HepG2 (cell line): ENCODE results near the gene CNPPD1. TPM values are rescaled to one million over a fixed set of nuclear protein-coding genes. Genes with fewer than 3 reads are reported as not detected.
A peak's percentile ranks its signal among the peaks of the same experiment; 100 is the strongest.

Experiments
- ADNP ChIP-seq: sonication (generic); formaldehyde crosslinking; IDR thresholded peaks from 2 replicates; pipeline ENCODE4 v1.4.0; 2020; ENCODE audit warnings: missing genetic modification reagents
- AGO1 ChIP-seq: fragments of 200-400 bp; formaldehyde crosslinking; IDR thresholded peaks from 2 replicates; pipeline ENCODE4 v1.6.1; 2017; ENCODE audit warnings: mild to moderate bottlenecking, low read depth, low read length, moderate library complexity; ENCODE audit not compliant: poor library complexity, severe bottlenecking
- ARHGAP35 ChIP-seq: sonication (generic); formaldehyde crosslinking; IDR thresholded peaks from 2 replicates; pipeline ENCODE4 v1.9.0; 2022; ENCODE audit warnings: mild to moderate bottlenecking, inconsistent platforms, moderate library complexity, missing genetic modification reagents, borderline replicate concordance
- CBFB ChIP-seq: sonication (generic); formaldehyde crosslinking; IDR thresholded peaks from 2 replicates; pipeline ENCODE4 v1.4.0; 2020; ENCODE audit warnings: missing genetic modification reagents
- CBX1 ChIP-seq: IDR thresholded peaks from one replicate; pipeline ENCODE4 v1.6.1; 2016; ENCODE audit warnings: antibody characterized with exemption, low read depth
- CBX2 ChIP-seq, 2 experiments: fragments of 200-600 bp in 1 of 2; sonication (generic); formaldehyde crosslinking in 1 of 2; IDR thresholded peaks; 2 replicates each; pipeline versions ENCODE4 v1.7.0 to v1.8.1; 2018 to 2022; ENCODE audit warnings: low read depth in 2 of 2, low read length in 1 of 2, mild to moderate bottlenecking in 1 of 2, missing genetic modification reagents in 1 of 2
- CC2D1A ChIP-seq: sonication (generic); formaldehyde crosslinking; IDR thresholded peaks from 2 replicates; pipeline ENCODE4 v1.8.1; 2023; ENCODE audit warnings: mild to moderate bottlenecking, missing genetic modification reagents
- CCDC6 ChIP-seq: sonication (generic); formaldehyde crosslinking; IDR thresholded peaks from 2 replicates; pipeline ENCODE4 v1.8.1; 2022; ENCODE audit warnings: mild to moderate bottlenecking, missing genetic modification reagents, moderate library complexity
- GTF2F1 ChIP-seq: fragments of 150-350 bp; IDR thresholded peaks from 2 replicates; pipeline ENCODE4 v1.6.1; 2014; ENCODE audit warnings: low read length
- HCFC1 ChIP-seq: fragments of 150-350 bp; IDR thresholded peaks from 2 replicates; pipeline ENCODE4 v1.6.1; 2014; ENCODE audit warnings: low read depth, low read length
- KDM5A ChIP-seq: fragments of 200-600 bp; sonication (generic); IDR thresholded peaks from 2 replicates; pipeline ENCODE4 v1.7.0; 2018; ENCODE audit warnings: antibody characterized with exemption, mild to moderate bottlenecking, low read length, borderline replicate concordance
- KDM6A ChIP-seq: IDR thresholded peaks from 2 replicates; pipeline ENCODE4 v1.6.1; 2016; ENCODE audit warnings: low read depth
- KLF11 ChIP-seq: IDR thresholded peaks from 2 replicates; pipeline ENCODE4 v1.6.1; 2016; ENCODE audit warnings: missing compliant biosample characterization
- MBNL3 ChIP-seq: fragments of 250-450 bp; sonication (Bioruptor Pico); conservative IDR thresholded peaks from 2 replicates; pipeline ENCODE4 v1.8.0; 2022; ENCODE audit warnings: mild to moderate bottlenecking, inconsistent platforms
- NFIB ChIP-seq: sonication (generic); formaldehyde crosslinking; IDR thresholded peaks from 2 replicates; pipeline ENCODE4 v1.9.0; 2021; ENCODE audit warnings: missing genetic modification reagents, mild to moderate bottlenecking, borderline replicate concordance
- SKI ChIP-seq: fragments of 450-650 bp; IDR thresholded peaks from one replicate; pipeline ENCODE4 v1.6.1; 2018; ENCODE audit warnings: mild to moderate bottlenecking; ENCODE audit not compliant: partially characterized antibody
- SP140L ChIP-seq: sonication (generic); formaldehyde crosslinking; IDR thresholded peaks from 2 replicates; pipeline ENCODE4 v1.4.0; 2020; ENCODE audit warnings: missing genetic modification reagents, borderline replicate concordance
- TBX2 ChIP-seq: sonication (generic); formaldehyde crosslinking; IDR thresholded peaks from 2 replicates; pipeline ENCODE4 v1.5.0; 2020; ENCODE audit warnings: missing genetic modification reagents, mild to moderate bottlenecking, borderline replicate concordance
- TCF7L2 ChIP-seq: IDR thresholded peaks from 2 replicates; pipeline ENCODE4 v1.6.1; 2011; ENCODE audit warnings: mild to moderate bottlenecking, low read depth, low read length, moderate library complexity
- ZBTB25 ChIP-seq: IDR thresholded peaks from 2 replicates; pipeline ENCODE4 v1.6.1; 2018; ENCODE audit warnings: missing genetic modification reagents
- ZNF12 ChIP-seq: sonication (generic); formaldehyde crosslinking; IDR thresholded peaks from 2 replicates; pipeline ENCODE4 v1.5.0; 2020; ENCODE audit warnings: missing genetic modification reagents
- ZNF33A ChIP-seq: sonication (generic); formaldehyde crosslinking; IDR thresholded peaks from 2 replicates; pipeline ENCODE4 v1.5.1; 2020; ENCODE audit warnings: missing genetic modification reagents, mild to moderate bottlenecking, moderate library complexity, borderline replicate concordance
- ZNF44 ChIP-seq: sonication (generic); formaldehyde crosslinking; IDR thresholded peaks from 2 replicates; pipeline ENCODE4 v1.5.1; 2020; ENCODE audit warnings: mild to moderate bottlenecking, missing genetic modification reagents
- ZNF615 ChIP-seq: sonication (generic); formaldehyde crosslinking; IDR thresholded peaks from 2 replicates; pipeline ENCODE4 v1.5.0; 2020; ENCODE audit warnings: mild to moderate bottlenecking, missing genetic modification reagents, borderline replicate concordance
- ZNF75D ChIP-seq: sonication (generic); formaldehyde crosslinking; IDR thresholded peaks from 2 replicates; pipeline ENCODE4 v1.8.1; 2023; ENCODE audit warnings: missing genetic modification reagents, mild to moderate bottlenecking, borderline replicate concordance
- ZSCAN12 ChIP-seq: sonication (generic); formaldehyde crosslinking; IDR thresholded peaks from 2 replicates; pipeline ENCODE4 v1.9.0; 2021; ENCODE audit warnings: mild to moderate bottlenecking, missing genetic modification reagents
- polyA plus RNA-seq, 8 experiments: library from polyadenylated mRNA; depleted of rRNA in 3 of 8; stranded (reverse) in 7 of 8; unstranded in 1 of 8; fragments of >200 nt; fragmentation: Illumina TruSeq in 4 of 8; extraction: Trizol in 4 of 8; gene quantifications; 2 replicates each; pipeline versions ENCODE4 v1.2.1 to v1.2.3, GENCODE V29; 2011 to 2016; ENCODE audit warnings: low read depth in 4 of 8, missing spikeins in 1 of 8, mixed read lengths in 1 of 8; ENCODE audit not compliant: insufficient read depth in 1 of 8
- total RNA-seq, 5 experiments: library from RNA; depleted of rRNA; stranded (reverse); fragments of >200 nt; fragmentation: Illumina TruSeq; extraction: Trizol; gene quantifications; 2 replicates each; pipeline ENCODE4 v1.2.3, GENCODE V29; 2016; ENCODE audit warnings: low read depth in 1 of 5
- TF ChIP-seq, protein P1 (sequence below): sonication (generic); formaldehyde crosslinking; IDR thresholded peaks from 2 replicates; pipeline ENCODE4 v1.5.0; 2020; ENCODE audit warnings: mild to moderate bottlenecking, missing genetic modification reagents

Gene CNPPD1
- total and polyA plus RNA-seq, 2 of the 13 experiments (the other 11 are each of a cell fraction or from before 2014, with no cell fraction given) = 35.5 to 49.4 TPM

GRCh38 chr2:219218732-219219701 is 42.3 kb upstream of the CNPPD1 start, which contains the start of gene ABCB6 (continued):
- TF ChIP-seq ZNF44 (CRISPR knock-in tag) = peak; percentile 77; the same call in 1 of the 2 replicates
- TF ChIP-seq ZNF12 (CRISPR knock-in tag) = no peak; the same call in 1 of the 2 replicates
- peak; percentile 19; the same call in 1 of the 2 replicates for TF ChIP-seq GTF2F1
- TF ChIP-seq CBX2 (IDR thresholded peaks at IDR 0.05; ENCODE audit: low read depth, low read length) = no peak
- no peak; the same call in 1 of the 2 replicates for TF ChIP-seq CBX2 (CRISPR knock-in tag; IDR thresholded peaks at IDR 0.05; ENCODE audit: low read depth)
- 0 out of 2 replicates have a peak, but pooled peaks have one; percentile 52 for TF ChIP-seq CC2D1A (CRISPR knock-in tag)
- TF ChIP-seq, protein P1, sequence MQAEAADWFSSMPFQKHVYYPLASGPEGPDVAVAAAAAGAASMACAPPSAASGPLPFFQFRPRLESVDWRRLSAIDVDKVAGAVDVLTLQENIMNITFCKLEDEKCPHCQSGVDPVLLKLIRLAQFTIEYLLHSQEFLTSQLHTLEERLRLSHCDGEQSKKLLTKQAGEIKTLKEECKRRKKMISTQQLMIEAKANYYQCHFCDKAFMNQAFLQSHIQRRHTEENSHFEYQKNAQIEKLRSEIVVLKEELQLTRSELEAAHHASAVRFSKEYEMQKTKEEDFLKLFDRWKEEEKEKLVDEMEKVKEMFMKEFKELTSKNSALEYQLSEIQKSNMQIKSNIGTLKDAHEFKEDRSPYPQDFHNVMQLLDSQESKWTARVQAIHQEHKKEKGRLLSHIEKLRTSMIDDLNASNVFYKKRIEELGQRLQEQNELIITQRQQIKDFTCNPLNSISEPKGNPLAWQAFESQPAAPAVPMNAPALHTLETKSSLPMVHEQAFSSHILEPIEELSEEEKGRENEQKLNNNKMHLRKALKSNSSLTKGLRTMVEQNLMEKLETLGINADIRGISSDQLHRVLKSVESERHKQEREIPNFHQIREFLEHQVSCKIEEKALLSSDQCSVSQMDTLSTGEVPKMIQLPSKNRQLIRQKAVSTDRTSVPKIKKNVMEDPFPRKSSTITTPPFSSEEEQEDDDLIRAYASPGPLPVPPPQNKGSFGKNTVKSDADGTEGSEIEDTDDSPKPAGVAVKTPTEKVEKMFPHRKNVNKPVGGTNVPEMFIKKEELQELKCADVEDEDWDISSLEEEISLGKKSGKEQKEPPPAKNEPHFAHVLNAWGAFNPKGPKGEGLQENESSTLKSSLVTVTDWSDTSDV (CRISPR knock-in tag) = no peak; the same call in 1 of the 2 replicates
- TF ChIP-seq TBX2 (CRISPR knock-in tag) = peak; percentile 90
- no peak for TF ChIP-seq ADNP (CRISPR knock-in tag)
- no peak for TF ChIP-seq NFIB (CRISPR knock-in tag)
- TF ChIP-seq KLF11 = peak; percentile 67; the same call in 1 of the 2 replicates
- peak; percentile 77; the same call in 1 of the 2 replicates for TF ChIP-seq SP140L (CRISPR knock-in tag)
- TF ChIP-seq KDM6A (CRISPR knock-in tag) = no peak
- TF ChIP-seq HCFC1 = no peak; the same call in 1 of the 2 replicates
- TF ChIP-seq ZBTB25 = no peak; the same call in none of the 2 replicates
- peak; percentile 97 for TF ChIP-seq AGO1
- TF ChIP-seq ARHGAP35 (CRISPR knock-in tag) = peak; percentile 97
- TF ChIP-seq CCDC6 = peak; percentile 95; the same call in 1 of the 2 replicates
- TF ChIP-seq CBX1 = peak; percentile 74
- TF ChIP-seq ZSCAN12 (CRISPR knock-in tag) = no peak
- TF ChIP-seq MBNL3 (CRISPR knock-in tag) = no peak
- no peak for TF ChIP-seq KDM5A
- TF ChIP-seq TCF7L2 = no peak
- TF ChIP-seq CBFB (CRISPR knock-in tag) = peak; percentile 93
- TF ChIP-seq ZNF615 = no peak
- 0 out of 2 replicates have a peak, but pooled peaks have one; percentile 9 for TF ChIP-seq ZNF33A (CRISPR knock-in tag)
- TF ChIP-seq ZNF75D (CRISPR knock-in tag) = no peak
- TF ChIP-seq SKI = no peak
